Right lung (tissue), 5 donors: ENCODE measurements around the gene TMEM39A. TPM values are rescaled to one million over a fixed set of nuclear protein-coding genes. Genes with fewer than 3 reads are reported as not detected.

Experiments used
- DNase-seq, 2 donors: peaks; one replicate each; pipeline ENCODE4 v3.0.0-alpha.2; 2013
- polyA plus RNA-seq, 5 donors: library from polyadenylated mRNA; unstranded; fragments of 120-200 nt; gene quantifications; one replicate each; pipeline versions ENCODE4 v1.2.1 to v1.2.3, GENCODE V29; 2013; ENCODE audit warnings: inconsistent platforms in 1 of 5, low replicate concordance in 1 of 5; ENCODE audit not compliant: insufficient read length in 5 of 5, insufficient read depth in 1 of 5

TMEM39A gene
- polyA plus RNA-seq, 5 donors: 65.1 to 78.5 (median 71.4) TPM

- no peak for DNase-seq
Observed at GRCh38 chr3:119401503-119402440, 61.6 kb downstream of the TMEM39A start.

- no peak for DNase-seq
Observed at GRCh38 chr3:119401069-119401468, 62.3 kb downstream of the TMEM39A start.

GRCh38 chr3:119400466-119400865 is 62.9 kb downstream of the TMEM39A start:
- DNase-seq: no peak

- no peak for DNase-seq
Observed at GRCh38 chr3:119396870-119397269, 66.5 kb downstream of the TMEM39A start.

- no peak for DNase-seq
Observed at GRCh38 chr3:119395923-119396358, 67.5 kb downstream of the TMEM39A start.

- no peak for DNase-seq
Observed at GRCh38 chr3:119388577-119388976, 74.8 kb downstream of the TMEM39A start.

- no peak for DNase-seq
Observed at GRCh38 chr3:119382134-119382533, 81.3 kb downstream of the TMEM39A start.

GRCh38 chr3:119380697-119381096 is 82.7 kb downstream of the TMEM39A start:
- DNase-seq: no peak

Other genes with a start within 250 kb of the TMEM39A start
- 10 to 100 TPM; 26.1 to 34.3 (median 30.1) TPM for gene B4GALT4, start 222.7 kb downstream of the TMEM39A start, polyA plus RNA-seq
- 10 to 100 TPM; 29.0 to 42.9 (median 32.8) TPM for gene ARHGAP31, start 169.2 kb downstream of the TMEM39A start, polyA plus RNA-seq
- gene POGLUT1, start 5.3 kb upstream of the TMEM39A start, polyA plus RNA-seq: 10 to 100 TPM; 24.3 to 34.1 (median 28.9) TPM
- gene TIMMDC1, start 34.9 kb upstream of the TMEM39A start, polyA plus RNA-seq: 100 to 1,000 TPM in 1 of 5 donors, 10 to 100 TPM in 4; 89.7 to 103 (median 95.0) TPM
- 1 to 10 TPM; 1.8 to 3.6 (median 2.9) TPM for gene CD80, start 96.0 kb upstream of the TMEM39A start, polyA plus RNA-seq
- gene ADPRH, start 115.9 kb upstream of the TMEM39A start, polyA plus RNA-seq: 10 to 100 TPM in 4 of 5 donors, 1 to 10 TPM in 1; 9.4 to 13.8 (median 11.6) TPM
- gene PLA1A, start 134.3 kb upstream of the TMEM39A start, polyA plus RNA-seq: 1 to 10 TPM in 2 of 5 donors, under 1 TPM in 3; 0.60 to 1.4 (median 0.91) TPM
- gene POPDC2, start 197.0 kb upstream of the TMEM39A start, polyA plus RNA-seq: 1 to 10 TPM; 2.8 to 5.0 (median 4.7) TPM
- 10 to 100 TPM; 29.5 to 40.3 (median 31.7) TPM for gene COX17, start 213.8 kb upstream of the TMEM39A start, polyA plus RNA-seq
- gene CFAP91, start 239.4 kb upstream of the TMEM39A start, polyA plus RNA-seq: 10 to 100 TPM in 2 of 5 donors, 1 to 10 TPM in 3; 6.0 to 12.0 (median 8.1) TPM